ENCODE results near the gene WDR93.

The WDR93 gene

DNA sequence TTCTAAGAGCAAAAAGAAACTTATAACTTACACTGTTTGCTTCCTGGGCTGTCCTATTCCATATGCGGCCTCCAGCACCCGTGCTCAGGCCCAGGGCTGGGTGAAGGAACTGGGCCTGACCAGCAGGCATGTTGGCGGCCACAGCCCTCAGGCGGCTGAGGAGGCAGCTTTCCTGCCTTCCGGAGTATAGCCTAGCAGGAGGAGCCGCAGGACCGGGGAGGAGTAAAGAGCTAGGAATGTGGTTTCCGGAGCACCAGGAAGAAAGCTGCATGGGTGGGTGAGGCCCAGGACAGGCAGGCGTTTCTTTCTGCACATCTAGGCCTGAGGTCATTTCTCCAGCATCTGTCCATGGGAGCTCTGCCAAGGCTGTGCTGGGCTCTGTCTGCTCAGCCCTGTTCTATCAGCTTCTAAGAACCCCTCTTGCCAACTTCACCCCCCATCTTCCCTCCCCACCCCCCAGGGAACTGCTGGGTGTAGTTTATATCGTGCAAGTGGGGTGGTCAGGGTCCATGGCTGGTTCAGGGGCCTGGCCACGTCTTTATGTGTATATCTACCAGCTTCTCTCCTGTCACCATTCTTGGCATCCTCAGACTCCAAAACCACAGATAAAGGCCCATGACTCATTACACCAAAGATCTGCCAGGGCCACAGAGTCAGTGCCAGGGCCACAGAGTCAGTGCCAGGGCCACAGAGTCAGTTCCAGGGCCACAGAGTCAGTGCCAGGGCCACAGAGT is 27.6 kb upstream of the WDR93 start:
- in situ Hi-C loops (cut with HindIII; ENCODE audit: low sequenced_read_pairs) = no loop called here

DNA sequence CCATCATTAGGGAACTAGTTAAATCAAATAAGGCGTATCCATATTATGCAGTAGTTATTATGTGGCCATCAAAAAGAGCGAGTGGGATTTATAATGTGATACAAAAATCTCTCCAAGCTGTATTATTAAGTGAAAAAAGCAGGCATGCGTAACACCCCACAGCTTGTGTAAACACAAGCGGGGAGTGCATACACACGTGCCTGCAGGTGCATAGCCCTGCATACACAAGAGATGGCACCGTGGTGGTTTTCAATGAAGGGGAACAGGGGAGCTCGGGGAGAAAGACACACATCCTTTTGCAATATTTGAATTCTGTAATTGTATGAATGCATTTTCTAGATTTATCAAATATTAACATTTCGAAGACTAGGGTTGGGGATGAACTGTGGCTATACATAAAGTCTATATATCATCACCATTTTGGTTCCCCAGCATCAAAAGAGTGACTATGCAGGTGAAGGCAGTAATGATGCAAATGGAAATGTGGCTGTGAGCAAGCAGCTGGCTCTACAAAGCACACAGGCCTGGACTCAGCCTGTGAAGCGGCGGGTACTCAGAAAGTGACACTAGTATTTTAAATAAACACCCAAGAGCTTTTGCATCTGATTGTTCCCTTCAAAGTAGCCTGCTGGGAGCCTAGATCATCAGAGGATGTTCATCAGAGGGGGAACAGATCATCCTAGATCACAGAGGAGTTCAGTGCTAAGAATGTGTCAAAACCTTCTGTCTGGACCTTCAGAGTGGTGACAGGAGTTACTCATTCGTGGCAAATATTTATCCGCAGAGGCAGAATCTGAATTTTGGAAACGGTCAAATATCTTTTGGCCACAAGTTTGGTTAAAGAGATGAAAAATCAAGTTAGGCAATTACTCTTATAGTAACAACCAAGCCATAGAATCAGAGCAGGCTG is 25.9 kb upstream of the WDR93 start:
- in situ Hi-C loops (cut with HindIII; ENCODE audit: low sequenced_read_pairs) = no loop called here

DNA sequence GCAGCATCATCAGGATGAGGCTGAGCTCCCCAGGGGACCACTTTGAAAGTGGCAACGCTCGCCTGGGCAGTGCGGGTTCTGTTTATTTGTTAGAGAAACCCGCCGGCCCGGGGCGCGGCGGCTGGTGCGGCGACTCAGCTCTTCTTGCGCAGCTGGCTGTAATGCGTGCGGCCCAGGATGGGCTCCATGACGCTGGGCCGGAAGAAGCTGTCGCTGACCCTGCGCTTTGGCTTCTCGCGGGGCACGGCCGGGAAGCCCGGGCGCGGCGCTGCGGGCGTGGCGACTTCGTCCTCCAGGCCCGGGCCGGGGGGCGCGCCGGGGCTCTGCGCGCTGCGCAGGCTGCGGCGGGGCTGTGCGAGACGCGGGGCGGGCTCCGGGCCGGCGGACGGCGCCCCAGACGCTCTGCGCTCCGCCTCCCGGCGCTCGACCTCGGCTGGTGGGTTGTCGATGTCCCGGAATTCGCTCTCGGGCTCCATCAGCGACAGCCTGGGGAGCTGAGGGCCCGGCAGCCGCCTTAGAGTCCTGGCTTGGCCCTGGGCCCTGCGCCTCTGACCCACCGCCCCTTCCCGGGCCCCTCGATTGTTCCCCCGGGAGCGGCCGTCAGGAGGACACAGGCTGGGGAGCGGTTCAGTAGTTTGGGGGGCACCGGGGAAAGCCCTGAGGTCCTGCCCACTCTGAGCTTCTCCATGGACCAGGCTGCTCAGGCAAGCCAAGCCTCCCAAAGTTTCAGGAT is 25.0 kb upstream of the WDR93 start:
- in situ Hi-C loops (cut with HindIII; ENCODE audit: low sequenced_read_pairs) = no loop called here

DNA sequence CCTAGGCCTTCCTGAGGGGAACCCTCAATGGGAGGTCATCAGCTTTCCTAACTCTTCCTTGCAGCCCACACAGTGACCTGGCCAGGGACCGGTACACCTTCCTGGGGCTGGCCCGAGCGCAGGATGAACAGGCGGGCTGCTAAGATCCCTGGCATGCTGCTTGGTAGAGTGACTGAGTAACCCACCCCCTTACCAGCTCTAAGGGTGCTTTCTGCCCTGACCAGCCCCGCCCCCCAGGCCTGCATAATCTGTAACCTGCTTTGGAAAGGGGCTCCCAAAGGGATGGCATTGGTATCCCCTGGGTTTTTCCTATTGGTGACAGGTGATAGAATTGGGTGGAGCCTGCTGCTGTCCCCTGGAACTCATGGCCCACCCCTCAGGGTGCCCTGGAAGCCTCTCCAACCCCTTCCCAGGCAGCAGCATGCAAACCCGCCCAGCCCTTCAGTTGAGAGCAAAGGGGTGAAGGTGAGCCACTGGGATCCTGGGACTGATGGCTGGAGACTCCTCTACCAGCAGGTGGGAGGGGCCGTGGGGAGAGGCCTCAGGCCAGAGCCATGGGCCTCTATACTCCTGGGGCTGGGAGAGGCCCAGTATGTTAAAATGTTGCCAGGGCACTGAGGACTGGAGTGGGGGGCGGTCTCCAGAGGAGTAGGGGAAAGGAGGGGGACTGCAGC is 24.3 kb upstream of the WDR93 start:
- in situ Hi-C loops (cut with HindIII; ENCODE audit: low sequenced_read_pairs) = no loop called here

DNA sequence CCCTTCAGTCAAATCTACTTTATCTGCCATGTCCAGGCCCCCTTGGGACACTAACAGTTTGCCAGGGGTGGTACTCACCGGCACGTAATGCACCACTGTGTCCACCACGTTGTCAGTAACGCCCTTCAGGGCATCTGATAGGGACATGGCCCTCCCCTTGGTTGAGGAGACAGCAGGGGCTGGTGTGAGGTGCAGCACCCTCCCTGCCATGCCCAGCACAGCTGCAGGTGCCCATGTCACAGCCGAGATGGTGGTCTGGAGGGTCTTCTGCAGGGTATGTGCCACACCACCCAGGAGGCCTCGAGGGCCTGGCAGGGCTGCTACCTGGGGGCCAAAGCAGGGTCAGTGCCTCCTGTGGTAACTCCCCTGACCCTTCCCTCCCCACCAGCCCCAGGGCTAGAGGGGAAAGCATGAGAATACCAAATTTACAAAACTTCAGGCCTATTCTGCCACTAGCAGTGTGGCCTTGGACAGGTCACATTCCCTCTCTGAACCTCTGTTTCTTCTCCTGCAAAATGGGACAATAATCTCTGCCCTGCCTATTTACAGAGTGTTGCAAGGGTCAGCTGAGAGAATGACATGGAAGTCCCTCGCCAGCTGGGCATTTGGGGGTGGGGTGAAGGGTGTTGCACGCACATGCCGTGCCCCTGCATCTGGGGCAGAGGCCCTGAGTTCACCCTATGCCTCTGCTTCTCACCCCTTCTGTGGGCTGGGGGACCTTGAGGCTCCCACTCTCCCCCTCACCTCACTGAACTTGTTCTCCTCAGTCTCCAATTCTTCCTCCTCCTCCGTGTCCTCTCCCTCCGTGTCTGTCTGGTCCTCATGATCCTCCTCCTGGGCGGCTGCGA is 23.5 kb upstream of the WDR93 start:
- in situ Hi-C loops (cut with HindIII; ENCODE audit: low sequenced_read_pairs) = no loop called here

DNA sequence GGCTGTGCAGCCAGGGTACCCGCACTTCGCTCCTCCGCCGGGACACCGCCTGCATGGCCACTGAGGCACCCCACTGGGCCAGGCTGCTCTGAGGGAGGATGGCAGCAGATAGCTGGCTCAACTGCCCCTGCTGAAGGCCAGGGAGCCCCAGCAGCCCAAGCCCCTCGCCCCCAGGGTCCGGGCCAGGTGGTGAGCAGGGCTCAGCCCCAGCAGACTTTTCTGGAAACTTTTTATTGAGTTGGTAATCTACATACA is 23.0 kb upstream of the WDR93 start:
- in situ Hi-C loops (cut with HindIII; ENCODE audit: low sequenced_read_pairs) = no loop called here

DNA sequence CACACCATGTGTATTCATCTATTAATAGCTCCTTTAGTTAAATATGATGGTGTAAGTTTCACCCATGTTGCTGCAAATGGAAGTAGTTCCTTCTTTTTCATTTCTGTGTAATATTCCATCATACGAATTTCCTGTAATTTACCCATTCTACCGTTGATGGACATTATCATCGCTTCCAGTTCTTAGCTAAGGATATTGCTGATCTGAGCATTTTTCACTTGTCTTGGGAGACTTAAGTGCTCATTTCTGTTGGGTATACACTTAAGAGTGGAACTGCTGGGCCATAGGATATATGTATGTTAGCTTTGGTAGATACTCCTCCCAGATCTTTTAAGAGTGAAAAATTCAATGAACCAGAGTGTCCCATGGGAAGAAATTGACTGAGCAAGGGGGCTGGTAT is 22.4 kb upstream of the WDR93 start:
- in situ Hi-C loops (cut with HindIII; ENCODE audit: low sequenced_read_pairs) = no loop called here

DNA sequence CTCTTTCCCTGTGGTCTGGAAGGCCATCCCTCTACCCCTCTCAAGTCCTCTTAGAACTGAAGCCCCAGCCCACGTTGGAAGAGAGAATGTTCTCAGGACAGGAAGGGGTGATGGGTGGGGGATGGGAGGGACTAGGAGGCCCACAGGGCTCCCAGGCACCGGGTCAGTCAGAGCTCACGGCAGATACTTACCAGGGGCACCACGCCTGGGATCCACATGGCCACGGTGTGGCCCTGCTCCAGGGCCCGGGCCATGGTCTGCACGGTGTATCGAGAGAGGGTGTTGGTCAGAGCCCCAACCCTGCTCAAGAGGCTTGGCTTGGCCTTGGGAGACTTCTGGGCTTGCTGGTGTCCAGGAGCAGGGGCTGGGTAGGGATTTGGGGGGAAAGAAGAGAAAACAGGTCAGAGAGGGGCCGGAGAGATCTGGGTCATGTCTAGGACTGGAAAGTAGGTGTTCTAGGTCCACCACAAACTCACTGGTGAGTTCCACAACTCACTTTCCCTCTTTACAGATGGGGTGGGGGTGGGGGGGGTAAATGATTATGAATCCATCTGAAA is 21.2 kb upstream of the WDR93 start:
- in situ Hi-C loops (cut with HindIII; ENCODE audit: low sequenced_read_pairs) = no loop called here

DNA sequence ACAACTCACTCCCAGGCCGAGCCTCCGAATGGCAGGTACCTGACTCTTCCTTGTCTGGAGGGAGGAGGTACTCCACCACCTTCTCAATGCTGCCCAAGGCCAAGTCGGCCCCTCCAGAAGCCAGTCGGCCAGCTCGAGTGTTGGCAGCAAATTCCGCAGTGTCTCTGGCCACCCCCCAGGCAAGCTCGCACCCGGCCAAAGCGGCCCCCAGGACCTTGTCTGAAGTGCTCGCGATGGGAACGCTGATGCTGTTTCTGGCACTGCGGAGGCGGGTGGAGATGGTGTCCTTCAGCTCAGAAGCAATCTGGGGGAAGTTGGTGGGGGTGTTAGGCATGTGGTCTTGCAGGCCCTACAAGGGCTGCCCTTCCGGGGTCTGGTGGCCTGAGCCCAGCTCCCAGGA is 20.7 kb upstream of the WDR93 start:
- in situ Hi-C loops (cut with HindIII; ENCODE audit: low sequenced_read_pairs) = loop anchor here (5.0 kb wide), 1 partner anchor 107 kb away; the partner anchor contains the start of gene MESP2

DNA sequence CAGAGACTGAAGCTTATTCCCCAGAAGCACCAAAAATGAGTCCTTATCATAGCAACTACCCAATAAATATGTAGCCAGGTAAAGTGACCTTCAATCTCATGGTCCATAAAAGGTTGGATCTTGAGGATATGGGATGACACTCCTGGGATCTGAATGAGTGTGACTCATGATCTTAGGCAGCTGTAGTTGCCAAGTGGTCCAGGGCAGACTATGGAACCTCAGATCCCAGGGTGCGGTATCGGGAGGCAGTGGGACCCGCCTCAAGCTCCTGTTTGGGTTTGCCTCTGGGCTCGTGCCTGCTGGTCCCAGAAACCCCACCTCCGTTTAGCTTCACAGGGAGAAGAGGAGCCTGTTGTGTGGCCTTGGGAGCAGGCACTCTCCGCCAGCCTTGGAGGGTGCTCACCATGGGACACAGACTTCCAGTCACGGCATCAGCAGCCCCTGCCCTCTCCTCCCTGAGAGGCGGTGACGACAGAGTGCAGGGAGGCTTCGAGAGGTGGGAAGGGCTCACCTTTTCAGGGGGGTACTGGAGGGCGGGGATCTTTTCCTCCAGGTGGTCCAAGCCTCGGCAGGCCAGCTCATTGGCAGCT is 19.5 kb upstream of the WDR93 start:
- in situ Hi-C loops (cut with HindIII; ENCODE audit: low sequenced_read_pairs) = loop anchor here (5.0 kb wide), 1 partner anchor 106 kb away; the partner anchor contains the start of gene MESP2

DNA sequence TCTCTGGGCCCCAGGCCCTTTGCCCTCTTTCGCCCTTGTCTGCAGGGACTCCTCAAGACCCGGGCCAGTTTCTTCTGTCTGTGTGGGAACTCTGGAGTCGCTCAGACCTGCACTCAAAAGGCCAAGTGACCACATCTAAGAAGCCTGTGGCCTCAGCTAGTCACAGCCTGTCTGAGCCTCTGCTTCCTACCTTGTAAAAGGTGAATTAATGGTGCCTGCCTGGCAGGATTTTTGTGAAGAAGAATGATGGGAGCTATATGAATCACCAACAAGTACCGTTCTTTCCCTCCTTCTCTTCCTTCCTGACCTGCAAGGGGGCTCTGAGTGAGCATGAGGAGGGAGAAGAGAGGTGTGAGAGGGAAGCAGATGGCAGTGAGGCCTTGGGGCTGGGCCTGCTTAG is 18.9 kb upstream of the WDR93 start:
- in situ Hi-C loops (cut with HindIII; ENCODE audit: low sequenced_read_pairs) = loop anchor here (5.0 kb wide), 1 partner anchor 106 kb away; the partner anchor contains the start of gene MESP2

DNA sequence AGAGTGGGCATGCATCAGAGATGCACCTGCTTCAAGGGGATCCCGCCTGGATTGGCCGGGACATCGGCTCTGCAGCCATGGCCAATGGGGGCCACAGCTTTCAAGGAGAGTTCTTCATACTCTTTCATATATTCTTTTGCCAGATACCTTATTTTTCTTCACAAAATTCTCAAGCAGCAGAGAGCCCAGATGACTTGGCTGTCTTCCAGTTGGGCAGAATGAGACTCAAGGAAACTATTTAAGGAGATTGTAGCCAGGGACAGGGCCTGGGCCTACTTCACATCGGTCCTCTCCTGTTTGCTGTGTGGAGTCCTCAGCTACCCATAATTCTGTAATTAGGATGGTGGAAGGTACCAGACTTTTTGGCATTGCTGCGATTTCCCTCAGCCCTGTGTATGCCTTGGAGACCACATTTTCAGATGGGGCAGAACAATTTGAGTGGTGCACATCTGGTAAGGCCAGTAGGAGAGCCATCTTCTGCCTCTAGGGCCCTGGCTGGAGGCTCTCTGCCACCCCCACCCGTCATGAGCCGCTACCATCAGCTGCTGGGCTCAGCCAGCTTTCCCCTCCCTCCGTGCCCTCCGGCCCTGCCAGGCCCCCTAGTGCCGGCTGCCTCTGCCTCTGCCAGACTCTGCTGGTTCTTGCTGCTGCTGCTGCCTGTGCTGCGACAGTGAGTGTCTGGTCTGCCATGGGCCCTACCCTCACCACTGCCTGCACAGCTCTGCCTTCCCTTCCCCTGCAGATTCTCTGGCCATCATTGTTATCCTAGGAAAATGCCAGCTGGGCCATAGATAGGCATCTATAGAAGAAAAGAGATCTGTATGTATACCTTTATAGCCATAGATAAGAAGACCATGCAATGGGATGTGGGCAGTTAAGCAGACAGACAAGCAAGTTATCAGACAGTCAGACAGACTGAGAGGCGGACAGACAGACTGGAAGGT is 18.1 kb upstream of the WDR93 start:
- in situ Hi-C loops (cut with HindIII; ENCODE audit: low sequenced_read_pairs) = loop anchor here (5.0 kb wide), 1 partner anchor 105 kb away; the partner anchor contains the start of gene MESP2

DNA sequence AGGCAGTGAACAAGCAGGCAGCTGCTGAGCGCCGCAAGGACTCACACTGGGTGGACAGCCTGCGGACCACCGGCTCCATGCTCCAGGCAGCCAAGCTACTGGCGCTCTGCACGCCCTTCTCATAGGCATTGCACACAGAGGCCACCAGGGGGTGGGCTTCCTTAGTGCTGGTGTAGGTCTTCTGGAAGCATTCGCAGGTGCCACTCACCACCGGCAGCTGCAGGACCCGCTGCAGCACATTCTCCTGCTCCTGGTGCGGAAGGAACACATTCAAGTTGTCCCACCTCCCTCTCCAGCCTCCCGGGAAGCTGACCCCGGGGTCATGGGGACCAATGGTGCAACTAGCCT is 17.5 kb upstream of the WDR93 start:
- in situ Hi-C loops (cut with HindIII; ENCODE audit: low sequenced_read_pairs) = loop anchor here (5.0 kb wide), 1 partner anchor 104 kb away; the partner anchor contains the start of gene MESP2

DNA sequence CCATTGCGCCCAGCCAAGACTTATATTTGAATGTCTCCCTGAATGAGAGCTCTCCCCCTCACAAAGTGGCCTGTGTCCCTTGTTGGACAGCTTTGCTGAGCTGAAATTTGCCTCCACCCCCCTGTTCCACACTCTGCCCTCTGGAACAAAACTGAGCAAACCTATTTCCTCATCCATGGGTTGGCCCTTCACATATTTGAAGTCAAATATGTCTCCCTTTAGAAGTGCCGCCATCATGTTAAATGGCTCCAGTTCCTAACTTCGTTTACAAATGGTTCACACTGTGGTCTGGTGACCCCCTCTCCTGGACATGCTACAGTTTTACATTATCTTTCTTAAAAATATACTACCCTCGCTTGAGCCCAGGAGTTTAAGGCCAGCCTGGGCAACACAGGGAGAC is 16.1 kb upstream of the WDR93 start:
- in situ Hi-C loops (cut with HindIII; ENCODE audit: low sequenced_read_pairs) = loop anchor here (5.0 kb wide), 1 partner anchor 103 kb away; the partner anchor contains the start of gene MESP2

DNA sequence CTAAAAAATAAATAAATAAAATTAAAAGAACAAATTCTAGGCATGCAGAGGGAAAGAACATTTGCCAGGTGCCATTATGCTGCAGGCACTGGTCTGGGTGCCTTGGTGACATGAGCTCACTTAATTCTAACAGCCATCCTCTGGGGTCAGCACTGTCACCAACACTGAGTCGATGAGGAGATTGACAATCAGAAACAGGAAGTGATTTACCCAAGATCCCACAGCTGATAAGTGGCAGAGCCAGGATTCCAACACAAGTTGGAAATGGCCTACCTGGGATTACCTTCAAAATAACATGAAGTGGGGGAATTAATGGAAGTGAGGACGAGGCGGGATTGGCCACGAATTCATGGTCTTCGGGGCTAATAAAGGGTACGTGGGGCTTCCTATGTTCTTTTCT is 15.0 kb upstream of the WDR93 start:
- in situ Hi-C loops (cut with HindIII; ENCODE audit: low sequenced_read_pairs) = no loop called here

DNA sequence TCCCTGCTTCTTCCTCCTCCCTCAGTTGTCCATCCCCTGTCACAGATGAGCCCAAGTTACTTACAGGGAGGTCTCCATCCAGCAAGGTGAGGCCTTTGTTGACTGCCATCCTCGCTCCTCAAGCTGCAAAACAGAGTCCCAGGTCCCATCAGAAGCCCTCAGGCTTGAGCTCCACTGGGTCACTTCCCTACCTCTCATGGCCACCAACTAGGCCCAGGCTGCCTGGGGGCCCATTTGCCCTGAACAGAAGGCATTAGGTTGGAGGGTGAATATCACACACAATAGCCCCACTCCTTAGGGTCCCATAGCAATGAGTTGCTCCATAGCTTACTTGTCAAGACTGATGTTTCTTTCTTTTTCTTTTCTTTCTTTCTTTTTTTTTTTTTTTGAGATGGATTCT is 13.2 kb upstream of the WDR93 start:
- in situ Hi-C loops (cut with HindIII; ENCODE audit: low sequenced_read_pairs) = no loop called here

DNA sequence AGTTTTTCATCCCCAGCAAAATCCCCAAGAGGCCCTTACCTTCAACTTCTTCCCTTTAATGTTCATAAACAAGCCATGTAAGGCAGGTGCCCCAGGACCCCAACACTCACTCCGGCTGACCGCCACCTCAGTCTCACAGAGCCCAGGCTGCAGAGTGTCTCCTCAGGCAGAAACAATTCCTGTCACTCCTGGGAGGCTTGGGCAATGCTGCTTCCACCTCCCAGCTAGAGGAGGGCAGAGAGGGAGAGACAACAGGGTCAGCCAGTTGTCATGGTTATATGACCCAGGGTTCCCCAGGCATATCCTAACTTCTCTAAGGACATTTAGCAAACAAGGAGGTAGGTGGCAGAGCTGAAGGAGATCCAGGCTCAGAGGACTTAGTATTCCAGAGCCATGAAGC is 11.4 kb upstream of the WDR93 start, which contains the start of gene PLIN1:
TSS of gene PLIN1 (minus strand) at position 156 of the 400 bp plus-strand sequence. CDS start 1,878 bp downstream, outside the sequence.
- in situ Hi-C loops (cut with HindIII; ENCODE audit: low sequenced_read_pairs) = no loop called here

DNA sequence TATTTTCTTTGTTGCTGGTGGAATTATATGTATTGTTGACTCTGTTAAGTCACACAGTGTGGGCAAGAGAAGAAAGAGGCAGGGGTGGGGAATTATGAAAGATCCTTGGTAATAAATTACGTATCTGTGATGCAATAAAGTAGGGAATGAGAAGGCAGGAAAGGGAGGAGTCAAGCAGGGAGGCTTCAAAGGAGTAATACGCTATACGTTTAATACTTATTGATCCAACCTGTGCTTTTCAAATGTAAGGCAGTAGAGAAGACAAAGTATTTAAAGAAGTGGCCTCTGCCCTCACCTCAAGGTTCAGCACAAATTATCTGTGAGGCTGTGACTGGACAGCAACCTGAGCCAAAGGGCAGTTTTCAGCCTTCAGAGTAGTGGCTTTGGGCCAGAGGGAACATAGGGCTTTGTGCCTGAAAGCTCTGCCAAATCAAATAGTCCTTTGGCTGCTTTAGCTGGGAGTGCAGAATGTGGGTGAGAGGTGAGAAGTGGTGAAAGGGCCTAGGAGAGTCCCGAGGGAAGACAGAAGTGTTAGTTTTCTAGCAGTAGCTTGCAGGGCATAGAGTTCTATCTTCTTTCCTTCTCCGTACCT is 10.2 kb upstream of the WDR93 start:
- in situ Hi-C loops (cut with HindIII; ENCODE audit: low sequenced_read_pairs) = no loop called here

Measured in endothelial cell of hepatic sinusoid (primary cell).